GM15510 (cell line): ENCODE results near the gene NMBR.

ENCODE experiments used
- POLR2A ChIP-seq: IDR thresholded peaks from 3 replicates; pipeline ENCODE4 v1.6.1; 2011; ENCODE audit warnings: borderline replicate concordance; ENCODE audit not compliant: insufficient read length; ENCODE audit errors: extremely low read depth

NMBR gene

GRCh38 chr6:142146828-142147662 is at the start of gene NMBR, which contains the start of gene VTA1:
NMBR (minus strand) TSS chr6:142147122; CDS start chr6:142088658, 58,464 bp downstream.
VTA1 (plus strand) TSS chr6:142147263; CDS start chr6:142147288, 25 bp downstream.
- peak; percentile 86 for TF ChIP-seq POLR2A

- no peak for TF ChIP-seq POLR2A
Observed at GRCh38 chr6:142195862-142196541, 49.1 kb upstream of the NMBR start.

GRCh38 chr6:142193621-142194020 is 46.7 kb upstream of the NMBR start:
- TF ChIP-seq POLR2A: no peak

- no peak for TF ChIP-seq POLR2A
Observed at GRCh38 chr6:142192343-142192742, 45.4 kb upstream of the NMBR start.

GRCh38 chr6:142189057-142189456 is 42.1 kb upstream of the NMBR start:
- no peak for TF ChIP-seq POLR2A

- TF ChIP-seq POLR2A: no peak
Observed at GRCh38 chr6:142187209-142187608, 40.3 kb upstream of the NMBR start.

- TF ChIP-seq POLR2A: no peak
Observed at GRCh38 chr6:142185641-142186040, 38.7 kb upstream of the NMBR start.

- TF ChIP-seq POLR2A: no peak
Observed at GRCh38 chr6:142184307-142184706, 37.4 kb upstream of the NMBR start.

GRCh38 chr6:142183351-142183750 is 36.4 kb upstream of the NMBR start:
- no peak for TF ChIP-seq POLR2A

GRCh38 chr6:142182004-142182403 is 35.1 kb upstream of the NMBR start:
- no peak for TF ChIP-seq POLR2A

GRCh38 chr6:142178129-142178528 is 31.2 kb upstream of the NMBR start:
- no peak for TF ChIP-seq POLR2A

- TF ChIP-seq POLR2A: no peak
Observed at GRCh38 chr6:142174703-142175102, 27.8 kb upstream of the NMBR start.

GRCh38 chr6:142173980-142174379 is 27.1 kb upstream of the NMBR start:
- TF ChIP-seq POLR2A: no peak

GRCh38 chr6:142172758-142173157 is 25.8 kb upstream of the NMBR start:
- TF ChIP-seq POLR2A: no peak

GRCh38 chr6:142171351-142171750 is 24.4 kb upstream of the NMBR start:
- TF ChIP-seq POLR2A: no peak

GRCh38 chr6:142167486-142167885 is 20.6 kb upstream of the NMBR start:
- no peak for TF ChIP-seq POLR2A
